ENCODE results near the gene EEFSEC.

The EEFSEC gene

GRCh38 chr3:128337305-128337704 lies 184.0 kb downstream of the EEFSEC start:
- DNase-seq (ENCODE audit: low spot score): no peak

GRCh38 chr3:128338536-128339330 lies 185.5 kb downstream of the EEFSEC start:
- DNase-seq (ENCODE audit: low spot score): no peak
- Histone ChIP-seq H3K23ac (ENCODE audit: low read depth, low read length, poor library complexity) (peak overlapping the region; percentile 26), H3K18ac (ENCODE audit: low read length) (peak overlapping the region; percentile 32), H3K14ac (ENCODE audit: low read length) (no peak overlapping the region), H4K91ac (ENCODE audit: low read depth, low read length, poor library complexity) (no peak overlapping the region), H2BK15ac (ENCODE audit: low read length) (no peak overlapping the region), H2AFZ (ENCODE audit: low read length) (no peak overlapping the region), H4K8ac (ENCODE audit: low read depth, low read length) (no peak overlapping the region), H3K4ac (ENCODE audit: low read length) (no peak overlapping the region), H3K4me1 (ENCODE audit: control insufficient read depth in 2 of 2, insufficient read depth in 1 of 2, low read depth in 1 of 2, low read length in 2 of 2) (peaks cover 4 to 22% of the 10 kb centered on the region in 2 donors), H3K9ac (ENCODE audit: low read depth, low read length, poor library complexity) (no peak overlapping the region), H2AK5ac (ENCODE audit: low read depth, low read length) (no peak overlapping the region), H2BK5ac (ENCODE audit: low read length) (no peak overlapping the region), H3K27ac (replicated peaks; ENCODE audit: low read length) (no peak overlapping the region), H3K4me2 (ENCODE audit: insufficient read depth, low read length, poor library complexity, severe bottlenecking) (no peak overlapping the region), H3K27me3 (ENCODE audit: control insufficient read depth in 3 of 3, insufficient read depth in 3 of 3, low read depth in 1 of 3, low read length in 3 of 3) (no peaks in the 10 kb centered on the region), H3K79me1 (ENCODE audit: low read depth, low read length) (no peaks in the 10 kb centered on the region), H3K4me3 (ENCODE audit: low read length in 2 of 2) (no peak overlapping the region), H2BK12ac (ENCODE audit: low read length) (no peak overlapping the region), H3K36me3 (replicated peaks in 1 of 2; ENCODE audit: control insufficient read depth in 2 of 2, insufficient read depth in 2 of 2, low read length in 2 of 2) (peaks cover 0 to 14% of the 10 kb centered on the region in 2 donors), H3K9me3 (replicated peaks in 1 of 2; ENCODE audit: control insufficient read depth in 2 of 2, insufficient read depth in 1 of 2, low read depth in 1 of 2, low read length in 2 of 2) (no peaks in the 10 kb centered on the region), H2BK120ac (ENCODE audit: low read depth, low read length) (no peak overlapping the region)
- WGBS, 2 donors (ENCODE audit: extremely low coverage in 2 of 2, insufficient read length in 2 of 2, insufficient replicate concordance in 1 of 2): no CpG with 5 or more reads among the region's 12 CpGs

More at GRCh38 chr3:128337305-128337704, 184.0 kb downstream of the EEFSEC start:
- H3K4me2 ChIP-seq (ENCODE audit: insufficient read depth, low read length, poor library complexity, severe bottlenecking): no peak overlapping the region
- H2BK5ac ChIP-seq (ENCODE audit: low read length): no peak overlapping the region
- H3K18ac ChIP-seq (ENCODE audit: low read length): no peak overlapping the region
- WGBS, 2 donors (ENCODE audit: extremely low coverage in 2 of 2, insufficient read length in 2 of 2, insufficient replicate concordance in 1 of 2): no CpG with 5 or more reads among the region's 10 CpGs
- no peak overlapping the region for H4K8ac ChIP-seq (ENCODE audit: low read depth, low read length)
- no peak overlapping the region for H2AFZ ChIP-seq (ENCODE audit: low read length)
- no peaks in the 10 kb centered on the region for H3K27me3 ChIP-seq (ENCODE audit: control insufficient read depth in 3 of 3, insufficient read depth in 3 of 3, low read depth in 1 of 3, low read length in 3 of 3)
- no peak overlapping the region for H2BK120ac ChIP-seq (ENCODE audit: low read depth, low read length)
- no peak overlapping the region for H2BK15ac ChIP-seq (ENCODE audit: low read length)
- H3K79me1 ChIP-seq (ENCODE audit: low read depth, low read length): no peaks in the 10 kb centered on the region
- H2BK12ac ChIP-seq (ENCODE audit: low read length): no peak overlapping the region
- peaks cover 4 to 22% of the 10 kb centered on the region in 2 donors for H3K4me1 ChIP-seq (ENCODE audit: control insufficient read depth in 2 of 2, insufficient read depth in 1 of 2, low read depth in 1 of 2, low read length in 2 of 2)
- no peak overlapping the region for H3K9ac ChIP-seq (ENCODE audit: low read depth, low read length, poor library complexity)
- H3K36me3 ChIP-seq (replicated peaks in 1 of 2; ENCODE audit: control insufficient read depth in 2 of 2, insufficient read depth in 2 of 2, low read length in 2 of 2): peaks cover 0 to 13% of the 10 kb centered on the region in 2 donors
- no peak overlapping the region for H3K4ac ChIP-seq (ENCODE audit: low read length)
- no peak overlapping the region for H3K4me3 ChIP-seq (ENCODE audit: low read length in 2 of 2)
- no peak overlapping the region for H3K14ac ChIP-seq (ENCODE audit: low read length)
- H3K9me3 ChIP-seq (replicated peaks in 1 of 2; ENCODE audit: control insufficient read depth in 2 of 2, insufficient read depth in 1 of 2, low read depth in 1 of 2, low read length in 2 of 2): no peaks in the 10 kb centered on the region
- H4K91ac ChIP-seq (ENCODE audit: low read depth, low read length, poor library complexity): no peak overlapping the region
- no peak overlapping the region for H3K23ac ChIP-seq (ENCODE audit: low read depth, low read length, poor library complexity)
- no peak overlapping the region for H3K27ac ChIP-seq (replicated peaks; ENCODE audit: low read length)
- H2AK5ac ChIP-seq (ENCODE audit: low read depth, low read length): no peak overlapping the region

- Histone ChIP-seq H3K9ac (ENCODE audit: low read depth, low read length, poor library complexity) (no peak overlapping the region), H3K36me3 (replicated peaks in 1 of 2; ENCODE audit: control insufficient read depth in 2 of 2, insufficient read depth in 2 of 2, low read length in 2 of 2) (peaks cover 0 to 14% of the 10 kb centered on the region in 2 donors)
- WGBS, 2 donors (ENCODE audit: extremely low coverage in 2 of 2, insufficient read length in 2 of 2, insufficient replicate concordance in 1 of 2): no CpG with 5 or more reads among the region's 7 CpGs
Observed at GRCh38 chr3:128339491-128340012, 186.3 kb downstream of the EEFSEC start.

GRCh38 chr3:128340198-128340903 lies 187.1 kb downstream of the EEFSEC start:
- no CpG with 5 or more reads among the region's 2 CpGs for WGBS, 2 donors (ENCODE audit: extremely low coverage in 2 of 2, insufficient read length in 2 of 2, insufficient replicate concordance in 1 of 2)
- no peak overlapping the region for H3K14ac ChIP-seq (ENCODE audit: low read length)
- H4K91ac ChIP-seq (ENCODE audit: low read depth, low read length, poor library complexity): no peak overlapping the region
- H2BK15ac ChIP-seq (ENCODE audit: low read length): no peak overlapping the region
- DNase-seq (ENCODE audit: low spot score): no peak
- no peak overlapping the region for H3K18ac ChIP-seq (ENCODE audit: low read length)
- H2AFZ ChIP-seq (ENCODE audit: low read length): no peak overlapping the region
- no peak overlapping the region for H4K8ac ChIP-seq (ENCODE audit: low read depth, low read length)
- H3K9me3 ChIP-seq (replicated peaks in 1 of 2; ENCODE audit: control insufficient read depth in 2 of 2, insufficient read depth in 1 of 2, low read depth in 1 of 2, low read length in 2 of 2): no peaks in the 10 kb centered on the region
- no peak overlapping the region for H2BK12ac ChIP-seq (ENCODE audit: low read length)
- no peak overlapping the region for H3K9ac ChIP-seq (ENCODE audit: low read depth, low read length, poor library complexity)
- peaks cover 0 to 14% of the 10 kb centered on the region in 2 donors for H3K36me3 ChIP-seq (replicated peaks in 1 of 2; ENCODE audit: control insufficient read depth in 2 of 2, insufficient read depth in 2 of 2, low read length in 2 of 2)
- H3K27ac ChIP-seq (replicated peaks; ENCODE audit: low read length): no peak overlapping the region
- H2BK5ac ChIP-seq (ENCODE audit: low read length): no peak overlapping the region
- H2BK120ac ChIP-seq (ENCODE audit: low read depth, low read length): no peak overlapping the region
- peak overlapping the region in 1 of 2 donors; percentile 14 for H3K4me3 ChIP-seq (ENCODE audit: low read length in 2 of 2)
- H3K79me1 ChIP-seq (ENCODE audit: low read depth, low read length): no peaks in the 10 kb centered on the region
- no peak overlapping the region for H3K4ac ChIP-seq (ENCODE audit: low read length)
- peaks cover 5 to 22% of the 10 kb centered on the region in 2 donors for H3K4me1 ChIP-seq (ENCODE audit: control insufficient read depth in 2 of 2, insufficient read depth in 1 of 2, low read depth in 1 of 2, low read length in 2 of 2)
- H2AK5ac ChIP-seq (ENCODE audit: low read depth, low read length): no peak overlapping the region
- H3K27me3 ChIP-seq (ENCODE audit: control insufficient read depth in 3 of 3, insufficient read depth in 3 of 3, low read depth in 1 of 3, low read length in 3 of 3): no peaks in the 10 kb centered on the region
- H3K23ac ChIP-seq (ENCODE audit: low read depth, low read length, poor library complexity): no peak overlapping the region
- no peak overlapping the region for H3K4me2 ChIP-seq (ENCODE audit: insufficient read depth, low read length, poor library complexity, severe bottlenecking)

More at GRCh38 chr3:128339491-128340012, 186.3 kb downstream of the EEFSEC start:
- no peak overlapping the region for H3K18ac ChIP-seq (ENCODE audit: low read length)
- no peak overlapping the region for H4K91ac ChIP-seq (ENCODE audit: low read depth, low read length, poor library complexity)
- no peak overlapping the region for H2BK120ac ChIP-seq (ENCODE audit: low read depth, low read length)
- DNase-seq (ENCODE audit: low spot score): no peak
- H3K27me3 ChIP-seq (ENCODE audit: control insufficient read depth in 3 of 3, insufficient read depth in 3 of 3, low read depth in 1 of 3, low read length in 3 of 3): no peaks in the 10 kb centered on the region
- H4K8ac ChIP-seq (ENCODE audit: low read depth, low read length): no peak overlapping the region
- H3K27ac ChIP-seq (replicated peaks; ENCODE audit: low read length): no peak overlapping the region
- H3K4ac ChIP-seq (ENCODE audit: low read length): no peak overlapping the region
- H3K79me1 ChIP-seq (ENCODE audit: low read depth, low read length): no peaks in the 10 kb centered on the region
- H3K4me2 ChIP-seq (ENCODE audit: insufficient read depth, low read length, poor library complexity, severe bottlenecking): no peak overlapping the region
- H3K14ac ChIP-seq (ENCODE audit: low read length): no peak overlapping the region
- H3K4me1 ChIP-seq (ENCODE audit: control insufficient read depth in 2 of 2, insufficient read depth in 1 of 2, low read depth in 1 of 2, low read length in 2 of 2): peaks cover 5 to 22% of the 10 kb centered on the region in 2 donors
- H3K4me3 ChIP-seq (ENCODE audit: low read length in 2 of 2): no peak overlapping the region
- H2AK5ac ChIP-seq (ENCODE audit: low read depth, low read length): no peak overlapping the region
- no peak overlapping the region for H2BK5ac ChIP-seq (ENCODE audit: low read length)
- no peak overlapping the region for H2BK12ac ChIP-seq (ENCODE audit: low read length)
- H3K9me3 ChIP-seq (replicated peaks in 1 of 2; ENCODE audit: control insufficient read depth in 2 of 2, insufficient read depth in 1 of 2, low read depth in 1 of 2, low read length in 2 of 2): no peaks in the 10 kb centered on the region
- no peak overlapping the region for H2BK15ac ChIP-seq (ENCODE audit: low read length)
- no peak overlapping the region for H2AFZ ChIP-seq (ENCODE audit: low read length)
- H3K23ac ChIP-seq (ENCODE audit: low read depth, low read length, poor library complexity): no peak overlapping the region
